ENCODE results near the gene EXTL2. TPM values are rescaled to one million over a fixed set of nuclear protein-coding genes. Genes with fewer than 3 reads are reported as not detected.

The EXTL2 gene
- total RNA-seq, 1 experiment from 2014 or later: 17.0 TPM

- Histone ChIP-seq H3K4me3 (ENCODE audit: low read length) (no peak overlapping the region), H3K27ac (ENCODE audit: low read length) (no peak overlapping the region)
- no peak for DNase-seq
Observed at GRCh38 chr1:100881687-100882086, 13.0 kb downstream of the EXTL2 start.

GRCh38 chr1:100879422-100879821 is 15.2 kb downstream of the EXTL2 start:
- Histone ChIP-seq H3K36me3 (ENCODE audit: insufficient read depth, low read length) (no peaks in the 10 kb centered on the region), H3K4me2 (ENCODE audit: low read depth, low read length, poor library complexity, severe bottlenecking) (no peak overlapping the region), H3K9me2 (replicated peaks; ENCODE audit: insufficient read depth, low read length) (no peaks in the 10 kb centered on the region), H3K4me1 (ENCODE audit: low read length) (no peaks in the 10 kb centered on the region), H2AFZ (ENCODE audit: low read length) (no peak overlapping the region), H3K4me3 (ENCODE audit: low read length) (no peak overlapping the region), H4K20me1 (ENCODE audit: insufficient read depth, low read depth, low read length) (no peaks in the 10 kb centered on the region), H3K27me3 (ENCODE audit: low read length) (no peaks in the 10 kb centered on the region), H3K9me3 (ENCODE audit: low read length) (no peaks in the 10 kb centered on the region), H3K27ac (ENCODE audit: low read length) (no peak overlapping the region), H3K79me2 (ENCODE audit: low read length) (no peaks in the 10 kb centered on the region), H3K9ac (ENCODE audit: low read length) (no peak overlapping the region)
- no peak for DNase-seq

More at GRCh38 chr1:100881687-100882086, 13.0 kb downstream of the EXTL2 start:
- H3K9ac ChIP-seq (ENCODE audit: low read length): no peak overlapping the region
- no peaks in the 10 kb centered on the region for H3K9me3 ChIP-seq (ENCODE audit: low read length)
- H3K4me2 ChIP-seq (ENCODE audit: low read depth, low read length, poor library complexity, severe bottlenecking): no peak overlapping the region
- no peaks in the 10 kb centered on the region for H3K79me2 ChIP-seq (ENCODE audit: low read length)
- H3K27me3 ChIP-seq (ENCODE audit: low read length): no peaks in the 10 kb centered on the region
- H3K4me1 ChIP-seq (ENCODE audit: low read length): no peaks in the 10 kb centered on the region
- no peaks in the 10 kb centered on the region for H3K9me2 ChIP-seq (replicated peaks; ENCODE audit: insufficient read depth, low read length)
- H3K36me3 ChIP-seq (ENCODE audit: insufficient read depth, low read length): no peaks in the 10 kb centered on the region
- H2AFZ ChIP-seq (ENCODE audit: low read length): no peak overlapping the region
- H4K20me1 ChIP-seq (ENCODE audit: insufficient read depth, low read depth, low read length): no peaks in the 10 kb centered on the region

GRCh38 chr1:100876291-100876690 is 18.4 kb downstream of the EXTL2 start:
- H3K36me3 ChIP-seq (ENCODE audit: insufficient read depth, low read length): no peaks in the 10 kb centered on the region
- H3K79me2 ChIP-seq (ENCODE audit: low read length): no peaks in the 10 kb centered on the region
- H3K27ac ChIP-seq (ENCODE audit: low read length): no peak overlapping the region
- no peaks in the 10 kb centered on the region for H3K9me2 ChIP-seq (replicated peaks; ENCODE audit: insufficient read depth, low read length)
- no peak for DNase-seq
- H3K9me3 ChIP-seq (ENCODE audit: low read length): no peaks in the 10 kb centered on the region
- no peaks in the 10 kb centered on the region for H3K27me3 ChIP-seq (ENCODE audit: low read length)
- no peaks in the 10 kb centered on the region for H3K4me1 ChIP-seq (ENCODE audit: low read length)
- no peaks in the 10 kb centered on the region for H4K20me1 ChIP-seq (ENCODE audit: insufficient read depth, low read depth, low read length)
- H3K4me2 ChIP-seq (ENCODE audit: low read depth, low read length, poor library complexity, severe bottlenecking): no peak overlapping the region
- H3K9ac ChIP-seq (ENCODE audit: low read length): no peak overlapping the region
- H3K4me3 ChIP-seq (ENCODE audit: low read length): no peak overlapping the region
- no peak overlapping the region for H2AFZ ChIP-seq (ENCODE audit: low read length)

GRCh38 chr1:100875228-100875627 is 19.4 kb downstream of the EXTL2 start:
- no peak for DNase-seq
- Histone ChIP-seq H3K27me3 (ENCODE audit: low read length) (no peaks in the 10 kb centered on the region), H3K4me1 (ENCODE audit: low read length) (peaks cover 2% of the 10 kb centered on the region)

GRCh38 chr1:100874433-100874832 is 20.2 kb downstream of the EXTL2 start:
- no peaks in the 10 kb centered on the region for H3K9me2 ChIP-seq (replicated peaks; ENCODE audit: insufficient read depth, low read length)
- no peak overlapping the region for H3K27ac ChIP-seq (ENCODE audit: low read length)
- H3K4me1 ChIP-seq (ENCODE audit: low read length): peaks cover 5% of the 10 kb centered on the region
- no peaks in the 10 kb centered on the region for H3K27me3 ChIP-seq (ENCODE audit: low read length)
- no peak overlapping the region for H2AFZ ChIP-seq (ENCODE audit: low read length)
- H3K36me3 ChIP-seq (ENCODE audit: insufficient read depth, low read length): no peaks in the 10 kb centered on the region
- DNase-seq: no peak
- H3K9me3 ChIP-seq (ENCODE audit: low read length): no peaks in the 10 kb centered on the region
- H3K9ac ChIP-seq (ENCODE audit: low read length): no peak overlapping the region
- no peak overlapping the region for H3K4me3 ChIP-seq (ENCODE audit: low read length)
- no peak overlapping the region for H3K4me2 ChIP-seq (ENCODE audit: low read depth, low read length, poor library complexity, severe bottlenecking)
- H3K79me2 ChIP-seq (ENCODE audit: low read length): no peaks in the 10 kb centered on the region
- H4K20me1 ChIP-seq (ENCODE audit: insufficient read depth, low read depth, low read length): no peaks in the 10 kb centered on the region

More at GRCh38 chr1:100875228-100875627, 19.4 kb downstream of the EXTL2 start:
- no peak overlapping the region for H3K27ac ChIP-seq (ENCODE audit: low read length)
- H3K79me2 ChIP-seq (ENCODE audit: low read length): no peaks in the 10 kb centered on the region
- no peaks in the 10 kb centered on the region for H3K9me2 ChIP-seq (replicated peaks; ENCODE audit: insufficient read depth, low read length)
- H3K36me3 ChIP-seq (ENCODE audit: insufficient read depth, low read length): no peaks in the 10 kb centered on the region
- no peak overlapping the region for H3K9ac ChIP-seq (ENCODE audit: low read length)
- no peaks in the 10 kb centered on the region for H3K9me3 ChIP-seq (ENCODE audit: low read length)
- no peak overlapping the region for H3K4me2 ChIP-seq (ENCODE audit: low read depth, low read length, poor library complexity, severe bottlenecking)
- H4K20me1 ChIP-seq (ENCODE audit: insufficient read depth, low read depth, low read length): no peaks in the 10 kb centered on the region
- H2AFZ ChIP-seq (ENCODE audit: low read length): no peak overlapping the region
- H3K4me3 ChIP-seq (ENCODE audit: low read length): no peak overlapping the region

GRCh38 chr1:100869996-100870395 is 24.6 kb downstream of the EXTL2 start:
- no peaks in the 10 kb centered on the region for H3K36me3 ChIP-seq (ENCODE audit: insufficient read depth, low read length)

GRCh38 chr1:100868364-100868995 is 26.2 kb downstream of the EXTL2 start:
- Histone ChIP-seq H3K27ac (ENCODE audit: low read length) (no peak overlapping the region), H3K9me3 (ENCODE audit: low read length) (no peaks in the 10 kb centered on the region), H3K9ac (ENCODE audit: low read length) (no peak overlapping the region), H3K4me3 (ENCODE audit: low read length) (no peak overlapping the region), H3K4me1 (ENCODE audit: low read length) (peaks cover 5% of the 10 kb centered on the region), H3K36me3 (ENCODE audit: insufficient read depth, low read length) (no peaks in the 10 kb centered on the region), H3K4me2 (ENCODE audit: low read depth, low read length, poor library complexity, severe bottlenecking) (no peak overlapping the region), H4K20me1 (ENCODE audit: insufficient read depth, low read depth, low read length) (no peaks in the 10 kb centered on the region), H2AFZ (ENCODE audit: low read length) (no peak overlapping the region), H3K9me2 (replicated peaks; ENCODE audit: insufficient read depth, low read length) (no peaks in the 10 kb centered on the region), H3K27me3 (ENCODE audit: low read length) (no peaks in the 10 kb centered on the region), H3K79me2 (ENCODE audit: low read length) (no peaks in the 10 kb centered on the region)
- DNase-seq: peak; percentile 75

More at GRCh38 chr1:100869996-100870395, 24.6 kb downstream of the EXTL2 start:
- Histone ChIP-seq H3K4me3 (ENCODE audit: low read length) (no peak overlapping the region), H3K27ac (ENCODE audit: low read length) (no peak overlapping the region), H3K9me2 (replicated peaks; ENCODE audit: insufficient read depth, low read length) (no peaks in the 10 kb centered on the region), H4K20me1 (ENCODE audit: insufficient read depth, low read depth, low read length) (no peaks in the 10 kb centered on the region), H2AFZ (ENCODE audit: low read length) (no peak overlapping the region), H3K9ac (ENCODE audit: low read length) (no peak overlapping the region), H3K9me3 (ENCODE audit: low read length) (no peaks in the 10 kb centered on the region), H3K79me2 (ENCODE audit: low read length) (no peaks in the 10 kb centered on the region), H3K4me1 (ENCODE audit: low read length) (peaks cover 5% of the 10 kb centered on the region), H3K27me3 (ENCODE audit: low read length) (no peaks in the 10 kb centered on the region), H3K4me2 (ENCODE audit: low read depth, low read length, poor library complexity, severe bottlenecking) (no peak overlapping the region)
- no peak for DNase-seq

- Histone ChIP-seq H3K36me3 (ENCODE audit: insufficient read depth, low read length) (no peaks in the 10 kb centered on the region), H4K20me1 (ENCODE audit: insufficient read depth, low read depth, low read length) (no peaks in the 10 kb centered on the region), H2AFZ (ENCODE audit: low read length) (no peak overlapping the region), H3K9me3 (ENCODE audit: low read length) (no peaks in the 10 kb centered on the region), H3K4me2 (ENCODE audit: low read depth, low read length, poor library complexity, severe bottlenecking) (no peak overlapping the region), H3K4me1 (ENCODE audit: low read length) (peaks cover 5% of the 10 kb centered on the region), H3K9ac (ENCODE audit: low read length) (no peak overlapping the region), H3K79me2 (ENCODE audit: low read length) (no peaks in the 10 kb centered on the region), H3K4me3 (ENCODE audit: low read length) (no peak overlapping the region), H3K9me2 (replicated peaks; ENCODE audit: insufficient read depth, low read length) (no peaks in the 10 kb centered on the region), H3K27me3 (ENCODE audit: low read length) (no peaks in the 10 kb centered on the region), H3K27ac (ENCODE audit: low read length) (no peak overlapping the region)
- DNase-seq: no peak
Observed at GRCh38 chr1:100866901-100867206, 27.8 kb downstream of the EXTL2 start.
